ENCODE results near the gene TSHZ1.

TSHZ1 gene

DNA sequence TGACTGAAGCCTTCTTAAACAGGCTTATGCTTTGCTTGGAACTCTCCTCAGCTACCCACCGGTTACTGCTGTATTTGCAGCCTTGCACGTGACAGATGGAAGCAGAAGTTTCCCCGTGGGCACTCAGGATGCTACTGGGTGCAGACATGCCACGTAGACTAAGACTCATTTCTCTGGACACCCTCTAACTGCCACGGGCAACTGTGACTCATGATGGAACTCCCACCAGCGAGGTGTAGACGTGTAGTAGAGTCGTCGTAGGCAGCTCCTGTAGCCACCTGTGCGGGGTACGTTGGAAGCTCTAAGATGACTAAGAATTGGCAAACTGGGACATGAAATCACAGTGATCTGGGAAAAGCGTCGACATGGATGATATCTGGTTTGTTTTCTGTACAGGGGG is 27.5 kb downstream of the TSHZ1 start:
- CTCF ChIA-PET: no interaction called here
- no peak for DNase-seq (ENCODE audit: low read depth, low spot score)

GRCh38 chr18:75238786-75239185 is 28.2 kb downstream of the TSHZ1 start:
- no peak overlapping the region for H3K4me3 ChIP-seq (ENCODE audit: low read depth, low read length)
- no peak for TF ChIP-seq CTCF (IDR thresholded peaks at IDR 0.05; ENCODE audit: insufficient read depth, low read length, missing control alignments)
- CTCF ChIA-PET: no interaction called here
- POLR2A ChIA-PET: no interaction called here
- no peak for DNase-seq (ENCODE audit: low read depth, low spot score)

More for the DNA sequence above, 27.5 kb downstream of the TSHZ1 start:
- TF ChIP-seq CTCF (IDR thresholded peaks at IDR 0.05; ENCODE audit: insufficient read depth, low read length, missing control alignments): no peak
- POLR2A ChIA-PET: no interaction called here
- H3K4me3 ChIP-seq (ENCODE audit: low read depth, low read length): no peak overlapping the region

GRCh38 chr18:75240433-75240832 is 29.8 kb downstream of the TSHZ1 start:
- POLR2A ChIA-PET: no interaction called here
- no peak for DNase-seq (ENCODE audit: low read depth, low spot score)
- no peak overlapping the region for H3K4me3 ChIP-seq (ENCODE audit: low read depth, low read length)
- CTCF ChIA-PET: interaction anchor here (0.6 kb wide), 1 partner anchor 91 kb away, joined by 4 read pairs; no protein-coding TSS in a partner anchor
- no peak for TF ChIP-seq CTCF (IDR thresholded peaks at IDR 0.05; ENCODE audit: insufficient read depth, low read length, missing control alignments)

- no peak for DNase-seq (ENCODE audit: low read depth, low spot score)
- ChIA-PET CTCF (no interaction called here), POLR2A (no interaction called here)
- no peak overlapping the region for H3K4me3 ChIP-seq (ENCODE audit: low read depth, low read length)
- TF ChIP-seq CTCF (IDR thresholded peaks at IDR 0.05; ENCODE audit: insufficient read depth, low read length, missing control alignments): no peak
Measured at GRCh38 chr18:75241705-75242104, 31.1 kb downstream of the TSHZ1 start.

DNA sequence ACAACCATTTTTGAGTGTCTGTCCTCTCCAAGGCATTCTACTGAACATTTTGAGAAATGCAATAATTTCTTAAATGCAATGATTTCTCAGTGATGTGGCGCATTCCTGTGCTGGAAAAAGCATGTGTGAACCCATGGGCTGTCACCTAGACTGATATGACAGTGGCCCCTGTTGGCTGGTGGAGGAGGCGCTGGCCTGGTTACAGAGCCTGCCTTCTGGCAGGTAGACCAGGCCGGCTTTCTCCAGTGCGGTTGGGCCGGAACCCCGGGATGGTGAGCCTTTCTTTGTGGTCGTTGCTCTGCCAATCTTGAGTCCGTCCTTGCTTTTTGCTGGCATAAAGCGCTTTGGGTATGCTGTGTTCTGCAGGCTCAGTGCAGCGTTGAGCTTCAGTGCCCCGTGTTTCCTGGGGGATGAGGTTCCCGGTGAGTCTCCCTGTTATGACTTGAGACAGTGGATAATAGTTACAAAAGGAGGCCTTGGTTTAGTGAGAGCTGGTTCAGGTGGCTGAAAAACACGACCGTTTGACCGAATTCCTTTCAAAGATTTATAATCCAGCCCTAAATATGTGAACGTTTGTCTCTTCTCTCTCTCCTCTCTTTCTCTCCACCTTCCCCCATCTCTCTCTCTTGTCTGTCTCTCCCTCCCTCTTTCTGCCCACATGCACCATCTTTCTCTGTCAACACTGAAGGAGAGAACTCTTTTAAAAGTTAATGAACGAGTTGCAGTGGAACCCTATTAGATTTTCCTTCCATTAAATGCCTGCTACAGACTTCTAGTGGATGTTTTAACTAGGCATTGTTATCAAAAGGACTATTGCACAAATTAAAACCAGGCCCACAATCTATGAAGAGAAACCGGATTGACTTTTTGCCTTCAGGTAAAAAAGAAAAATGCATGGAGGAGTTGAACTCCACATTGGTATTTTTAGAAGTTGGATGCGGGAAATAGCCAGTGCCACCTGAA is 34.0 kb downstream of the TSHZ1 start:
- no peak for TF ChIP-seq CTCF (IDR thresholded peaks at IDR 0.05; ENCODE audit: insufficient read depth, low read length, missing control alignments)
- ChIA-PET POLR2A (no interaction called here), CTCF (no interaction called here)
- no peak for DNase-seq (ENCODE audit: low read depth, low spot score)
- H3K4me3 ChIP-seq (ENCODE audit: low read depth, low read length): no peak overlapping the region

GRCh38 chr18:75246721-75247610 is 36.4 kb downstream of the TSHZ1 start:
- DNase-seq (ENCODE audit: low read depth, low spot score): no peak
- ChIA-PET CTCF (no interaction called here), POLR2A (interaction anchor here (0.9 kb wide), 1 partner anchor 9 kb away, joined by 3 read pairs; no protein-coding TSS in a partner anchor)
- peak overlapping the region; percentile 50 for H3K4me3 ChIP-seq (ENCODE audit: low read depth, low read length)
- no peak for TF ChIP-seq CTCF (IDR thresholded peaks at IDR 0.05; ENCODE audit: insufficient read depth, low read length, missing control alignments)
